CD8-positive, alpha-beta memory T cell (primary cell): ENCODE results near the gene CCDC175. TPM values are rescaled to one million over a fixed set of nuclear protein-coding genes. Genes with fewer than 3 reads are reported as not detected.

Source experiments
- CTCF ChIA-PET: fragments of 350-600 bp; sonication (Branson Sonifier 250); formaldehyde crosslinking; loops from one replicate; lab custom pipeline; 2021; ENCODE audit warnings: antibody characterized with exemption; lab: Charles Lee
- POLR2A ChIA-PET: fragments of 350-600 bp; sonication (Branson Sonifier 250); formaldehyde crosslinking; loops from one replicate; lab custom pipeline; 2021; ENCODE audit warnings: antibody characterized with exemption; lab: Charles Lee
- DNase-seq, 5 donors: peaks; one replicate each; pipeline versions ENCODE4 v3.0.0 to v3.0.0-alpha.2; 2020 to 2022; ENCODE audit warnings: mixed read lengths in 1 of 5
- H3K27ac ChIP-seq: one replicate; pipeline ENCODE4 v1.7.0; 2013; ENCODE audit warnings: low read depth, mild to moderate bottlenecking, low read length, moderate library complexity
- H3K27me3 ChIP-seq: 2 replicates; pipeline ENCODE4 v1.7.0; 2013; ENCODE audit warnings: low read length, mild to moderate bottlenecking; ENCODE audit not compliant: insufficient read depth, poor library complexity, severe bottlenecking
- H3K36me3 ChIP-seq: 2 replicates; pipeline ENCODE4 v1.7.0; 2013; ENCODE audit warnings: mild to moderate bottlenecking, low read length, moderate library complexity; ENCODE audit not compliant: insufficient read depth
- H3K4me1 ChIP-seq: 2 replicates; pipeline ENCODE4 v1.7.0; 2013; ENCODE audit warnings: mild to moderate bottlenecking, low read length, moderate library complexity; ENCODE audit not compliant: insufficient read depth
- H3K4me3 ChIP-seq: 2 replicates; pipeline ENCODE4 v1.7.0; 2013; ENCODE audit warnings: mild to moderate bottlenecking, low read length
- H3K9me3 ChIP-seq: 2 replicates; pipeline ENCODE4 v1.7.0; 2013; ENCODE audit warnings: mild to moderate bottlenecking, low read length
- H3K27ac Mint-ChIP-seq, 8 donors: one replicate each; pipeline ENCODE4 v1.8.0; 2020 to 2021; ENCODE audit warnings: mixed read lengths in 8 of 8, mild to moderate bottlenecking in 6 of 8, inconsistent platforms in 3 of 8, moderate library complexity in 3 of 8
- H3K27me3 Mint-ChIP-seq, 2 donors: one replicate each; pipeline ENCODE4 v1.8.0; 2020 to 2021; ENCODE audit warnings: mixed read lengths in 2 of 2, mild to moderate bottlenecking in 1 of 2, moderate library complexity in 1 of 2
- H3K36me3 Mint-ChIP-seq, 3 donors: one replicate each; pipeline ENCODE4 v1.8.0; 2020 to 2021; ENCODE audit warnings: mixed read lengths in 3 of 3, inconsistent platforms in 1 of 3, mild to moderate bottlenecking in 1 of 3
- H3K4me1 Mint-ChIP-seq, 3 donors: one replicate each; pipeline ENCODE4 v1.8.0; 2020 to 2021; ENCODE audit warnings: mixed read lengths in 3 of 3, inconsistent platforms in 1 of 3, mild to moderate bottlenecking in 1 of 3
- H3K4me3 Mint-ChIP-seq, 7 donors: one replicate each; pipeline ENCODE4 v1.8.0; 2020 to 2021; ENCODE audit warnings: mixed read lengths in 7 of 7, mild to moderate bottlenecking in 6 of 7, moderate library complexity in 4 of 7, inconsistent platforms in 2 of 7
- H3K9me3 Mint-ChIP-seq, 5 donors: one replicate each; pipeline ENCODE4 v1.8.0; 2020 to 2022; ENCODE audit warnings: mixed read lengths in 5 of 5, mild to moderate bottlenecking in 3 of 5, moderate library complexity in 2 of 5, inconsistent platforms in 1 of 5
- polyA plus RNA-seq: library from polyadenylated mRNA; unstranded; fragments of 300-500 nt; fragmentation: Illumina TruSeq; gene quantifications from one replicate; pipeline ENCODE4 v1.2.3, GENCODE V29; 2021
- total RNA-seq, 2 experiments: library from RNA; stranded (reverse); gene quantifications; one replicate each; pipeline ENCODE4 v1.2.3, GENCODE V29; 2021

CCDC175 gene
- total and polyA plus RNA-seq, 3 experiments from 2014 or later: not detected

DNA sequence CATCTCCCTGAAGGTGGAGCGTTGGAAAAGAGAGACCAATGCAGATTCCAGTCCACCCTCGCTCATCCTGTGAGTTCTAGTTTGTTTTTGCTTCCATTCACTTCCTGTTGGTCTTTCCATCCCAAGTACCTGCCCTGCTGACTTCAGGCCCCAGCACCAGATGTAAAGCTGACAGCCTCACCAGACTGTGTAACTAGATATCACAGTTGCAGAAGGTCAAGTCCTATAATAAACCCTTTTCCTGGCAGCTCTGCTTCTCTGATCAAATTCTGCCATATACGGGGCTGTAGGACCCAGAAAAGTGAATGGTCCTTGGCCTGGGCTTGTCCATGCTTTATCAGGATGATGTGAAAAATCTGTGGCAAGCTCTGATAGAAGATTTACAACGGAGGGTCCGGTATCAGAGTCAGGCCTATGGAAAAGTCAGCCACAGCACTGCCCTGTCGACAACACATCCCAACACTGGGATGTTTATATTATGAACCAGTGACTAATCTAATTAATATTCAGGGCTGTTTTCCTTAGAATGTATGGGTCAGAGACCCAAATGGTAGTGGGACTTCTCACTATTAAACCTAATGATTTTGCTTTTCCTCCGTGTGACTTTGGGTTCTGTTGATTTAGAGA, 42.1 kb downstream of the CCDC175 start:
- no peaks in the 10 kb centered on the region for H3K27me3 ChIP-seq
- Mint-ChIP-seq H3K9me3 (peaks cover 0 to 4% (median 0%) of the 10 kb centered on the region in 5 donors), H3K36me3 (no peaks in the 10 kb centered on the region), H3K27me3 (peaks cover 7 to 31% of the 10 kb centered on the region in 2 donors), H3K4me3 (no peak overlapping the region), H3K4me1 (no peaks in the 10 kb centered on the region), H3K27ac (no peak overlapping the region)
- POLR2A ChIA-PET: no interaction called here
- no peaks in the 10 kb centered on the region for H3K36me3 ChIP-seq
- no peak overlapping the region for H3K4me3 ChIP-seq
- H3K9me3 ChIP-seq: no peaks in the 10 kb centered on the region
- CTCF ChIA-PET: no interaction called here
- no peak overlapping the region for H3K27ac ChIP-seq
- no peaks in the 10 kb centered on the region for H3K4me1 ChIP-seq
- no peak for DNase-seq

DNA sequence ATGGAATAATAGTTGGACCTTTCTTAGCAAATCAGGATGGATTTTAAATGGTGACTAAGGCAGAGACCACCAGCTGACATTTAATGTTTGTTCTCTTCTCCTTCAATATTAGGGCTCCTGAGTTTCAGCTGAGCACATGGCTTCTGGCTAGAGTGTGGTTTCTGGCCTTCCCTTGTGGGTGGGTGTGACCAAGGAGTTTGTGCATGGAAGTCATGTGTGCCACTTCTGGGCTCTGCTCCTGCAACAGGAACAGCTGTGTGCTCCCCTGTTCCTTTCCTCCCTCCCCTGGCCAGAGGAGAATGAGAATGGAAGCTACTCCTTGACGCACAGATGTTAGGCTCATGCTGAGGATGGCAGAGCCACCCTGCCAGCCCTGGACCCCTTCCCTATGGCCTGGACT, 44.2 kb downstream of the CCDC175 start:
- POLR2A ChIA-PET: no interaction called here
- Mint-ChIP-seq H3K27ac (no peak overlapping the region), H3K9me3 (peaks cover 4 to 14% (median 9%) of the 10 kb centered on the region in 5 donors), H3K36me3 (no peaks in the 10 kb centered on the region), H3K4me3 (no peak overlapping the region), H3K4me1 (no peaks in the 10 kb centered on the region), H3K27me3 (peaks cover 11 to 27% of the 10 kb centered on the region in 2 donors)
- no peak for DNase-seq
- CTCF ChIA-PET: no interaction called here
- H3K27me3 ChIP-seq: no peaks in the 10 kb centered on the region
- no peak overlapping the region for H3K27ac ChIP-seq
- H3K4me3 ChIP-seq: no peak overlapping the region
- no peaks in the 10 kb centered on the region for H3K9me3 ChIP-seq
- H3K4me1 ChIP-seq: no peaks in the 10 kb centered on the region
- H3K36me3 ChIP-seq: no peaks in the 10 kb centered on the region

DNA sequence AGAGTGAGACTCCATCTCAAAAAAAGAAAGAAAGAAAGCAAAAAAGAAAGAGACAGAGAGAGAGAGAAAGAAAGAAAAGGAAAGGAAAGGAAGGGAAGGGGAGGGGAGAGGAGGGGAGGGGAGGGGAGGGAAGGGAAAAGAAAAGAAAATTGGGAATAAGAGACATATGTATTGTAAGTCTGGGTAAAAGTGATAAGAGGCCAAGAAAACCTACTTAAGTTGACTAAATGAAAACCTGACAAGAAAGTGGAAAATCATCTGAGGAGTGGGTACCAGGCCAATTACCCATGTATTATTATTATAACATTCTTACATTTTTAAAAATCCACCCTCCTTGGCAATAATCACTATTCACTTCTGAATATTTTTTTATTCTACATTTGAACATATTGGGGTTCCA, 46.3 kb downstream of the CCDC175 start:
- no peak overlapping the region for H3K27ac ChIP-seq
- no peaks in the 10 kb centered on the region for H3K9me3 ChIP-seq
- no peaks in the 10 kb centered on the region for H3K4me1 ChIP-seq
- Mint-ChIP-seq H3K36me3 (no peaks in the 10 kb centered on the region), H3K27ac (no peak overlapping the region), H3K27me3 (peaks cover 11 to 22% of the 10 kb centered on the region in 2 donors), H3K4me1 (no peaks in the 10 kb centered on the region), H3K4me3 (no peak overlapping the region), H3K9me3 (peaks cover 4 to 16% (median 9%) of the 10 kb centered on the region in 5 donors)
- no peaks in the 10 kb centered on the region for H3K27me3 ChIP-seq
- H3K4me3 ChIP-seq: no peak overlapping the region
- CTCF ChIA-PET: no interaction called here
- POLR2A ChIA-PET: no interaction called here
- no peaks in the 10 kb centered on the region for H3K36me3 ChIP-seq
- no peak for DNase-seq

DNA sequence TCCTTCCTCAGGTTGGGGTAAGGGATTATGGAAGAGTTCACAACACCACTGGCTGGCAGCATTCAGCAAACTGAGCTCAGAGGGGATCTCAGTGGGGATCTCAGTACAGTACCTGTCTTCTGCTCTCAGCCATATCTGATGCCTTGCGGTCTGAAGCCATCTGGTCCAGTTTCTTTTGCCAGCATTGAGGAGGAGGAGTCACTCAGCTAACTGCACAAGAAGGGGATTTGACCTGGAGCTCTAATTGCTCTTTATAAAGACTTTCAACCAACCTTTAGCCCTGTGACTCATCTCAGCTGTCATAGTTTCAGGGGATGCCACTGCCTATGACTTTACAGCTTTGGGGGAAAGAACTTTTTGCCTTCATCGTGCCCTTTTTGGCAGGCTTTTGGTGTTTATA, 47.4 kb downstream of the CCDC175 start:
- Histone ChIP-seq H3K27me3 (no peaks in the 10 kb centered on the region), H3K4me1 (no peaks in the 10 kb centered on the region), H3K9me3 (no peaks in the 10 kb centered on the region), H3K36me3 (no peaks in the 10 kb centered on the region), H3K27ac (no peak overlapping the region), H3K4me3 (no peak overlapping the region)
- Mint-ChIP-seq H3K4me1 (no peaks in the 10 kb centered on the region), H3K27ac (no peak overlapping the region), H3K4me3 (no peak overlapping the region), H3K9me3 (peaks cover 4 to 16% (median 9%) of the 10 kb centered on the region in 5 donors), H3K36me3 (no peaks in the 10 kb centered on the region), H3K27me3 (peaks cover 9 to 18% of the 10 kb centered on the region in 2 donors)
- ChIA-PET POLR2A (no interaction called here), CTCF (no interaction called here)
- DNase-seq: no peak

DNA sequence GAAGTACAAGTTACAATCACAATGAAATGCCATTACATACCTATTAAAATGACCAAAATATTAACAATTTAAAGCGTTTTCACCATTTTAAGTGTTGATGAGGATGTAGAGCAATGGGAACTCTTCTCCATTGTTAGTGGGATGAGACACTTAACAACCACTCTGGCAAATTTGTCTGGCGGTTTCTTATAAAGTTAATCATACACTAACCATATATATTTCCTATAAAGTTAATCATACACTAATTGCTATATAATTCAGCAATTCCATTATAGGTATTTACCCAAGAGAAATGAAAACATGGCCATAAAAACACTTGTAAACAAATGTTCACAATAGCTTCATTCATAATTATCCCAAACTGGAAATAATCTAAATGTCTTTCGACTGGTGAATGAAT, 56.4 kb downstream of the CCDC175 start:
- H3K36me3 Mint-ChIP-seq: no peaks in the 10 kb centered on the region
- no peak for DNase-seq

DNA sequence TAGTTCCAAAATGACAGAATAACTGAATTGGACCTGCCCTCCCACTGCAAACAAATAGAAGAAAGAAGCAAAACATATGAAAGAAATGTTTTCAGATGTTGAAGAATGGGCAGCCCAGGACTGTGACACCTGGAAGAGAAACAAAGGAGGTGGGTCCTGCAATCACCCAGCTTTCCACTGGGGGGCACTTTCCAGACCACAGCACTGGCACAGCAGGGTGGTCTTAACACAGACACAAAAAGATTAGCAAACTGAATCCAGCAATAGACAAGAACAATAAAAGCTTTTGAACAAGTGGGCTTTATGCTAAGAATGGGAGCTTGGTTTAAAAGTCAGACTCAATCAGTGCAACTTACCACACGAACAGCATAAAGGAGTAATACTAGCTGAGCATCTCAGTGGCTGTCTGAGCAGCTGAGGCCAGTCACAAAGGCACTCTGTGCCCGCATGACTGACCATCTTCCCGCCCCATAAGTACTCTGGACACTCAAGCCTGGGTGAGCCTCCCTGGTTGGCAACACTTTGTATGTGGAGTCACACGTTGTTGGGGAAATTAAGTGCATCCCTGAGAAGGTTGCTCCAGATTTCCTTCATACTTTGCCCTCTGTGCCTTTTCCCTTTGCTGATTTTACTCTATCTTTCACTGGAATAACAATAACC, 64.6 kb downstream of the CCDC175 start:
- ChIA-PET CTCF (no interaction called here), POLR2A (no interaction called here)
- no peak overlapping the region for H3K27ac ChIP-seq
- H3K27me3 ChIP-seq: no peaks in the 10 kb centered on the region
- H3K4me3 ChIP-seq: no peak overlapping the region
- DNase-seq: no peak
- Mint-ChIP-seq H3K27ac (no peak overlapping the region), H3K4me1 (no peaks in the 10 kb centered on the region), H3K9me3 (no peaks in the 10 kb centered on the region), H3K27me3 (peaks cover 10 to 32% of the 10 kb centered on the region in 2 donors), H3K36me3 (no peaks in the 10 kb centered on the region), H3K4me3 (no peak overlapping the region)
- no peaks in the 10 kb centered on the region for H3K4me1 ChIP-seq
- no peaks in the 10 kb centered on the region for H3K9me3 ChIP-seq
- no peaks in the 10 kb centered on the region for H3K36me3 ChIP-seq

More for the DNA sequence above, 56.4 kb downstream of the CCDC175 start:
- Histone ChIP-seq H3K36me3 (no peaks in the 10 kb centered on the region), H3K4me3 (no peak overlapping the region), H3K4me1 (no peaks in the 10 kb centered on the region), H3K27me3 (no peaks in the 10 kb centered on the region), H3K9me3 (no peaks in the 10 kb centered on the region), H3K27ac (no peak overlapping the region)
- Mint-ChIP-seq H3K4me1 (no peaks in the 10 kb centered on the region), H3K27ac (no peak overlapping the region), H3K27me3 (peaks cover 2 to 12% of the 10 kb centered on the region in 2 donors), H3K9me3 (no peaks in the 10 kb centered on the region), H3K4me3 (no peak overlapping the region)
- POLR2A ChIA-PET: no interaction called here
- CTCF ChIA-PET: no interaction called here

DNA sequence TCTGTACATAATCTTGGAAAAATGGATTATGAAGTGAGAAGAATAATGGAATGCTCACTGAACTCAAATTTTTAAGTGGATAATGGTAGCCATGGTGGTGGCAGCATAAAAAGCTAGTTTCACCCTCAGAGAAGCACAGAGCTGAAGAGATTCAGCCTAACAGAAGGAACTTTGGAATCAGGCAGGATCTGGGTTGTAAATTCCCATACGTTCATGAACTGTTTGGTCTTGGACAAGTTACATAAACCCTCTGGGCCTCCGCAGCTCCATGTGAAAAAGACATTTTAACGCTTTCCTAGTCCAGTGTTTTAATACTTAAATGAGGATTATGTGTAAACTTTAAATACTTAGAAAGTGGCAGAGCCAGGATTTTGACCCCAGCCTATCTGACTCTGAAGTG, 65.6 kb downstream of the CCDC175 start:
- ChIA-PET CTCF (no interaction called here), POLR2A (no interaction called here)
- no peaks in the 10 kb centered on the region for H3K4me1 Mint-ChIP-seq
- H3K4me3 Mint-ChIP-seq: no peak overlapping the region
- peaks cover 10 to 32% of the 10 kb centered on the region in 2 donors for H3K27me3 Mint-ChIP-seq
- no peak overlapping the region for H3K27ac ChIP-seq
- H3K9me3 Mint-ChIP-seq: no peaks in the 10 kb centered on the region
- H3K27ac Mint-ChIP-seq: no peak overlapping the region
- no peaks in the 10 kb centered on the region for H3K9me3 ChIP-seq
- no peak overlapping the region for H3K4me3 ChIP-seq
- no peaks in the 10 kb centered on the region for H3K4me1 ChIP-seq
- H3K27me3 ChIP-seq: no peaks in the 10 kb centered on the region
- no peaks in the 10 kb centered on the region for H3K36me3 Mint-ChIP-seq
- no peaks in the 10 kb centered on the region for H3K36me3 ChIP-seq
- DNase-seq: no peak

DNA sequence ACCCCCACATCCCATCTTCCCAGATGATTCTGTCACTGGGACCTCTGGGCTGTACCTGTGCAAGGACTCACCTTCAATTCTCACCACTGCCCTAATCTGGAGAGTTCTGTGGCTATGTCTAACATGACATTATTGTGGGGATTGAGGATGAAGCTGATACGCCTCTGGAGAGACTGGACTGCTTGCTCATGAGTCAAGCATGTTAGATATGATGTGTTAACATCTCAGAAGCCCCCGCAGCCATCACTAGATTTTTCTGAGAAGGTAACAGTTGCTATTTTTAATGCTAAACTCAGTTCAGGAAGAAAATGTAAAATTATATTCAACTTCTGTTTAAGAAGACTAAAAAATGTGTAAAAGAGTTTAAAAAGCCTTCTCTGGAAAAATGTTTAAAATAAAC, 66.6 kb downstream of the CCDC175 start:
- no peak for DNase-seq
- peaks cover 0 to 4% (median 0%) of the 10 kb centered on the region in 3 donors for H3K4me1 Mint-ChIP-seq
- CTCF ChIA-PET: no interaction called here
- no peaks in the 10 kb centered on the region for H3K9me3 Mint-ChIP-seq
- Histone ChIP-seq H3K36me3 (no peaks in the 10 kb centered on the region), H3K9me3 (no peaks in the 10 kb centered on the region), H3K4me1 (peaks cover under 1% of the 10 kb centered on the region), H3K4me3 (no peak overlapping the region), H3K27me3 (no peaks in the 10 kb centered on the region), H3K27ac (no peak overlapping the region)
- POLR2A ChIA-PET: no interaction called here
- no peak overlapping the region for H3K4me3 Mint-ChIP-seq
- peaks cover 8 to 28% of the 10 kb centered on the region in 2 donors for H3K27me3 Mint-ChIP-seq
- no peak overlapping the region for H3K27ac Mint-ChIP-seq
- no peaks in the 10 kb centered on the region for H3K36me3 Mint-ChIP-seq
